Smooth muscle cell (in vitro differentiated cells): ENCODE results near the gene MED8. TPM values are rescaled to one million over a fixed set of nuclear protein-coding genes. Genes with fewer than 3 reads are reported as not detected.

ENCODE experiments used
- DNase-seq: peaks from one replicate; lab custom pipeline; 2025; ENCODE audit not compliant: unreplicated experiment; lab: John Stamatoyannopoulos, UW
- H2AFZ ChIP-seq: fragments of 200-600 bp; sonication (generic); 2 replicates; pipeline ENCODE4 v1.6.0; 2016; ENCODE audit warnings: antibody characterized with exemption, low read depth, mild to moderate bottlenecking
- H3F3A ChIP-seq: fragments of 200-600 bp; sonication (generic); 2 replicates; pipeline ENCODE4 v1.6.0; 2017; ENCODE audit warnings: antibody characterized with exemption, low read depth
- H3K27ac ChIP-seq: fragments of 200-600 bp; sonication (generic); 2 replicates; pipeline ENCODE4 v1.5.1; 2016; ENCODE audit warnings: low read depth, mild to moderate bottlenecking
- H3K27me3 ChIP-seq: fragments of 200-600 bp; sonication (generic); 2 replicates; pipeline ENCODE4 v1.6.1; 2016; ENCODE audit warnings: low read depth, mild to moderate bottlenecking
- H3K36me3 ChIP-seq: fragments of 200-600 bp; sonication (generic); 2 replicates; pipeline ENCODE4 v1.5.1; 2016; ENCODE audit warnings: low read depth
- H3K4me1 ChIP-seq: fragments of 200-600 bp; sonication (generic); 2 replicates; pipeline ENCODE4 v1.5.1; 2016; ENCODE audit warnings: low read depth
- H3K4me2 ChIP-seq: fragments of 200-600 bp; sonication (generic); 2 replicates; pipeline ENCODE4 v1.6.0; 2016; ENCODE audit warnings: mild to moderate bottlenecking
- H3K4me3 ChIP-seq: fragments of 200-600 bp; sonication (generic); 2 replicates; pipeline ENCODE4 v1.5.1; 2016; ENCODE audit warnings: mild to moderate bottlenecking
- H3K79me2 ChIP-seq: fragments of 200-600 bp; sonication (generic); 2 replicates; pipeline ENCODE4 v1.6.0; 2016; ENCODE audit warnings: low read depth, mild to moderate bottlenecking
- H3K9ac ChIP-seq: fragments of 200-600 bp; sonication (generic); 2 replicates; pipeline ENCODE4 v1.6.0; 2016; ENCODE audit warnings: low read depth
- H3K9me3 ChIP-seq: fragments of 200-600 bp; sonication (generic); replicated peaks from 2 replicates; pipeline ENCODE4 v1.5.1; 2016; ENCODE audit warnings: low read depth
- H4K20me1 ChIP-seq: fragments of 200-600 bp; sonication (generic); 2 replicates; pipeline ENCODE4 v1.6.0; 2016; ENCODE audit warnings: low read depth
- CTCF ChIP-seq: fragments of 200-600 bp; sonication (generic); IDR thresholded peaks from 2 replicates; pipeline ENCODE4 v1.5.1; 2017; ENCODE audit warnings: borderline replicate concordance, mild to moderate bottlenecking, antibody characterized with exemption; ENCODE audit not compliant: insufficient read depth, poor library complexity, severe bottlenecking
- WGBS: methylation state at CpG from one replicate; pipeline ENCODE4 v1.1.7; 2016; ENCODE audit warnings: low lambda C conversion rate; 5-methylcytosine and 5-hydroxymethylcytosine counted together
- microRNA-seq: library from miRNA; unstranded; fragments of <30 nt; microRNA quantifications from one replicate; pipeline ENCODE4, GENCODE V29; 2016; ENCODE audit warnings: borderline number of aligned reads
- polyA plus RNA-seq: library from polyadenylated mRNA; unstranded; fragments of >200 nt; fragmentation: Nextera tagmentation; extraction: Ambion mirVana; gene quantifications from 2 replicates; pipeline ENCODE4 v1.2.1, GENCODE V29; 2016
- total RNA-seq: library from RNA; depleted of rRNA; stranded (reverse); fragments of >200 nt; gene quantifications from 2 replicates; pipeline ENCODE4 v1.2.3, GENCODE V29; 2014

The MED8 gene
- total and polyA plus RNA-seq, 2 experiments from 2014 or later = 61.4 to 76.3 TPM

- Histone ChIP-seq H3K4me2 (no peak overlapping the region), H3K4me1 (peaks cover 8% of the 10 kb centered on the region), H3K27ac (no peak overlapping the region), H3K9ac (no peak overlapping the region), H2AFZ (no peak overlapping the region), H3K9me3 (no peaks in the 10 kb centered on the region), H3K79me2 (no peaks in the 10 kb centered on the region), H3F3A (no peaks in the 10 kb centered on the region), H3K27me3 (no peaks in the 10 kb centered on the region), H4K20me1 (no peaks in the 10 kb centered on the region), H3K36me3 (no peaks in the 10 kb centered on the region), H3K4me3 (no peak overlapping the region)
- no peak for TF ChIP-seq CTCF
- 75% methylated on average over 7 of the region's 7 CpGs for WGBS
- DNase-seq = no peak
Measured at GRCh38 chr1:43334453-43335205, 55.0 kb downstream of the MED8 start.

Small RNA genes lying within 50 kb of the gene (microRNA-seq; reads per million reads assigned to microRNA genes)
- 5.8 reads per million, percentile 2 among the genes with 10 or more reads in this experiment for gene MIR6734

Other genes starting within 250 kb of the MED8 start
- 51.8 and 52.0 TPM in 2 replicates for gene EBNA1BP2, start 217.5 kb downstream of the MED8 start, total RNA-seq
- 85.9 and 102 TPM in 2 replicates for gene EBNA1BP2, start 217.5 kb downstream of the MED8 start, polyA plus RNA-seq
- gene CFAP57, start 217.5 kb downstream of the MED8 start, total RNA-seq = 0.13 TPM in 1 of 2 replicates, not detected in the other
- 0.22 and 0.79 TPM in 2 replicates for gene CFAP57, start 217.5 kb downstream of the MED8 start, polyA plus RNA-seq
- gene TMEM125, start 119.8 kb downstream of the MED8 start, total RNA-seq = 2.8 and 4.2 TPM in 2 replicates
- gene TMEM125, start 119.8 kb downstream of the MED8 start, polyA plus RNA-seq = 1.4 and 3.3 TPM in 2 replicates
- gene C1orf210, start 104.2 kb downstream of the MED8 start, total RNA-seq = 0.81 and 1.2 TPM in 2 replicates
- 0.72 and 4.1 TPM in 2 replicates for gene C1orf210, start 104.2 kb downstream of the MED8 start, polyA plus RNA-seq
- gene TIE1, start 88.8 kb downstream of the MED8 start, total RNA-seq = 0.18 and 1.1 TPM in 2 replicates
- 0.73 and 0.91 TPM in 2 replicates for gene TIE1, start 88.8 kb downstream of the MED8 start, polyA plus RNA-seq
- gene MPL, start 52.0 kb downstream of the MED8 start, total RNA-seq = not detected in 2 replicates
- not detected in 2 replicates for gene MPL, start 52.0 kb downstream of the MED8 start, polyA plus RNA-seq
- 7.8 and 17.4 TPM in 2 replicates for gene CDC20, start 30.8 kb downstream of the MED8 start, total RNA-seq
- 17.2 and 18.7 TPM in 2 replicates for gene CDC20, start 30.8 kb downstream of the MED8 start, polyA plus RNA-seq
- 57.0 and 109 TPM in 2 replicates for gene ELOVL1, start 21.8 kb downstream of the MED8 start, total RNA-seq
- 101 and 104 TPM in 2 replicates for gene ELOVL1, start 21.8 kb downstream of the MED8 start, polyA plus RNA-seq
- gene SZT2, start 99 bp upstream of the MED8 start, total RNA-seq = 12.3 and 20.8 TPM in 2 replicates
- gene SZT2, start 99 bp upstream of the MED8 start, polyA plus RNA-seq = 9.0 and 13.6 TPM in 2 replicates
- gene HYI, start 64.1 kb upstream of the MED8 start, total RNA-seq = 13.8 and 19.8 TPM in 2 replicates
- 15.4 and 19.5 TPM in 2 replicates for gene HYI, start 64.1 kb upstream of the MED8 start, polyA plus RNA-seq
- gene PTPRF, start 141.1 kb upstream of the MED8 start, total RNA-seq = 51.5 and 71.0 TPM in 2 replicates
- gene PTPRF, start 141.1 kb upstream of the MED8 start, polyA plus RNA-seq = 39.9 and 69.9 TPM in 2 replicates